ENCODE data around the gene VTI1A. TPM values are rescaled to one million over a fixed set of nuclear protein-coding genes. Genes with fewer than 3 reads are reported as not detected.

Gene VTI1A
- total RNA-seq, 1 experiment from 2014 or later = 44.4 TPM

DNA sequence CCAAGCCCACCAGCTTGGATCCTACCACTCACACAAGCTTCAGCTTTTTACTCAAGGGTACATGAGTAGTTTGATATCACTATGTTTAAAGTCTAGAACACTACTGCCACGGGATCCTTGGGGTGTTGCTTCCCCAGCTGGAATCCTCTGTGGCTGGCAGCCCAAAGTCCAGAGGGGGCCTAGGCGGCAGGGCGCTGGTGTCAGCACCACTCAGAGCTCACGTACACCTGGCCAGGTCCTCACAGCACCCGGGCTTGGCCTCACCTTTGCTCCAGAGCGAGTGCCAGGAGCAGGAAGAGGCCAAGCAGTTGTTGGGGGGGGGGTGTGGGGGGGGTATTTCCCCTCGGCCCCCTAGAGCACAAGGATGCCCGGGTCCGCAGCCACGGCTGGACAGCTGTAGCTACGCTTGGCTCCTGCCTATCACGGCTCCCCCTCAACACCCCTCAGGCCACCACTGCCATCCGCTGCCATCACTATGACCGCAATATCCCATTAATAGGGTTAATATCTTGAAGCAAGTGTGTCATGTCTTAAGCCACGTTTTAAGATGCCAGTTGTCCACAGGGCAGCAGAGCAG lies 17.3 kb upstream of the VTI1A start:
- no peaks in the 10 kb centered on the region for H3K9me3 Mint-ChIP-seq (ENCODE audit: unreplicated experiment)
- TF ChIP-seq CTCF (IDR thresholded peaks at IDR 0.05; ENCODE audit: unreplicated experiment) = no peak
- H3K27ac Mint-ChIP-seq (ENCODE audit: low read depth, unreplicated experiment) = no peak overlapping the region
- ChIA-PET POLR2A (interaction anchor here (0.9 kb wide), 1 partner anchor 93 kb away, joined by 3 read pairs; no protein-coding TSS in a partner anchor), CTCF (interaction anchor here (0.5 to 1.1 kb wide), 6 partner anchors 11 to 1355 kb away, joined by 3 to 4 read pairs (median 4); no protein-coding TSS in a partner anchor)
- H3K36me3 Mint-ChIP-seq (ENCODE audit: insufficient read depth, unreplicated experiment) = peaks cover 51% of the 10 kb centered on the region
- no peaks in the 10 kb centered on the region for H3K27me3 Mint-ChIP-seq (ENCODE audit: insufficient read depth, unreplicated experiment)
- H3K4me3 Mint-ChIP-seq (ENCODE audit: unreplicated experiment) = no peak overlapping the region
- DNase-seq (ENCODE audit: unreplicated experiment) = no peak
- H3K4me1 Mint-ChIP-seq (ENCODE audit: insufficient read depth, unreplicated experiment) = no peaks in the 10 kb centered on the region
- intact Hi-C loops (cut with micrococcal nuclease) = loop anchor here (10.0 kb wide), 1 partner anchor 255 kb away; no protein-coding TSS in a partner anchor
- no TSS peak for BruUV-seq (replicated peaks)

- DNase-seq (ENCODE audit: unreplicated experiment) = no peak
- CTCF ChIA-PET = interaction anchor here (0.6 to 5.6 kb wide), 7 partner anchors 11 to 1405 kb away, joined by 3 to 68 read pairs (median 17); partner anchors contain the start of gene GPAM
- H3K36me3 Mint-ChIP-seq (ENCODE audit: insufficient read depth, unreplicated experiment) = peaks cover 63% of the 10 kb centered on the region
- no peak overlapping the region for H3K27ac Mint-ChIP-seq (ENCODE audit: low read depth, unreplicated experiment)
- no peak overlapping the region for H3K4me3 Mint-ChIP-seq (ENCODE audit: unreplicated experiment)
- no peaks in the 10 kb centered on the region for H3K9me3 Mint-ChIP-seq (ENCODE audit: unreplicated experiment)
- TF ChIP-seq CTCF (IDR thresholded peaks at IDR 0.05; ENCODE audit: unreplicated experiment) = no peak
- H3K4me1 Mint-ChIP-seq (ENCODE audit: insufficient read depth, unreplicated experiment) = no peaks in the 10 kb centered on the region
- no TSS peak for BruUV-seq (replicated peaks)
- POLR2A ChIA-PET = interaction anchor here (0.6 to 0.8 kb wide), 2 partner anchors 31 to 1293 kb away, joined by 3 read pairs; no protein-coding TSS in a partner anchor
- no peaks in the 10 kb centered on the region for H3K27me3 Mint-ChIP-seq (ENCODE audit: insufficient read depth, unreplicated experiment)
- intact Hi-C loops (cut with micrococcal nuclease) = loop anchor here (10.0 kb wide), 1 partner anchor 258 kb away; no protein-coding TSS in a partner anchor
These were observed 13.9 kb upstream of the VTI1A start for GRCh38 chr10:112433136-112433535.

DNA sequence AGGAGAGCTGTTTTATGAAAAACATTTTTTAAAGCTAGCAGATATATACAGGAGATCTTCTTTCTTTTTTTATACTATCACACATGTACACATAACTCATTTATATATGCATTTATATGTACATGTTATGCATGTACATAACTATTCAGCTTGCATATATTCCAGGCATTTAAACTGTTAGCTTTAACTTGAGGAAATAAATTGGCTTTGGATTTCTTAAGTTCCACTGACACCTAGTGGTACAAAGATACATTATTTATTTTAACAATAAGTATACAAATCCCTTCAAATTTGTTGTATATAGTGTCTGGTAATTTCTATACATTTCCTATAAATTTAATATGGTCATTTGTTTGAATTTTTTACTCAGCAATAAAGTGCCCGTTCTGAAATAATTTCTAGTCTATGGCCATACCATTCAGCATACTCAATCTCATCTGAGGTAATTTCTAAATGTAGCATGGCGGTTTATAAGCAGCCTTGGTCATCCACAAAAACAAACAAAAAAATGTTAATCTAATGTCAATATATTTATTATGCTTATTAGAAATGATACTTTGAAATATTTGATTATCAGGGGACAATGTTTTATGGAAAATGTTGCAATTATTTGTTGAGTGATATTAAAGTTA lies 11.9 kb upstream of the VTI1A start:
- intact Hi-C loops (cut with micrococcal nuclease) = loop anchor here (1.0 to 10.0 kb wide), 3 partner anchors 120 to 295 kb away; no protein-coding TSS in a partner anchor
- Mint-ChIP-seq H3K27me3 (ENCODE audit: insufficient read depth, unreplicated experiment) (no peaks in the 10 kb centered on the region), H3K9me3 (ENCODE audit: unreplicated experiment) (no peaks in the 10 kb centered on the region), H3K36me3 (ENCODE audit: insufficient read depth, unreplicated experiment) (peaks cover 70% of the 10 kb centered on the region), H3K27ac (ENCODE audit: low read depth, unreplicated experiment) (no peak overlapping the region), H3K4me1 (ENCODE audit: insufficient read depth, unreplicated experiment) (no peaks in the 10 kb centered on the region), H3K4me3 (ENCODE audit: unreplicated experiment) (no peak overlapping the region)
- no TSS peak for BruUV-seq (replicated peaks)
- ChIA-PET CTCF (interaction anchor here (0.5 to 5.6 kb wide), 42 partner anchors 9 to 934 kb away, joined by 3 to 68 read pairs (median 5); partner anchors contain the start of genes ACSL5, GPAM, VTI1A and ZDHHC6), POLR2A (interaction anchor here (0.7 to 2.4 kb wide), 8 partner anchors 11 to 252 kb away, joined by 3 to 26 read pairs (median 4); partner anchors contain the start of genes GPAM, VTI1A and ZDHHC6)
- peak; percentile 47 for TF ChIP-seq CTCF (IDR thresholded peaks at IDR 0.05; ENCODE audit: unreplicated experiment)
- DNase-seq (ENCODE audit: unreplicated experiment) = peak; percentile 45

DNA sequence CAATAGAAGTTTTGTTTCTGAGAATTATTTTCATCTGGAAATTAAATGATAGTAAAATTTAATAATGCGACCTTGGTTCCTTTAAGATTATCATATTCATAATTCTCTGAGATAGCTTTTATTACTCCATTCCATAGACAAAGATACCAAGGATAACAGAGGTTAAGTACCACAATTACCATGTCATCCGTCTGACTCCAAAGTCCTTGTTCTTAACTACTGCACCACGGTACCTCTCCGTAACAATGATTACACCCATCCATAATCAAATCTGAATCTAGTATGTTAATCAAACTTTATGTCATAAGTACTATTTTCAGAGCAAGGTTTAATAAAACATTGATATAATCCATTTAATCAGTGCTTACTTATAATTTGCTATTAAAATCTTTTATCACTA lies 8.7 kb upstream of the VTI1A start:
- TF ChIP-seq CTCF (IDR thresholded peaks at IDR 0.05; ENCODE audit: unreplicated experiment) = no peak
- DNase-seq (ENCODE audit: unreplicated experiment) = no peak
- Mint-ChIP-seq H3K9me3 (ENCODE audit: unreplicated experiment) (no peaks in the 10 kb centered on the region), H3K27me3 (ENCODE audit: insufficient read depth, unreplicated experiment) (no peaks in the 10 kb centered on the region), H3K27ac (ENCODE audit: low read depth, unreplicated experiment) (no peak overlapping the region), H3K36me3 (ENCODE audit: insufficient read depth, unreplicated experiment) (peaks cover 69% of the 10 kb centered on the region), H3K4me3 (ENCODE audit: unreplicated experiment) (no peak overlapping the region), H3K4me1 (ENCODE audit: insufficient read depth, unreplicated experiment) (no peaks in the 10 kb centered on the region)
- CTCF ChIA-PET = interaction anchor here (0.5 to 0.6 kb wide), 2 partner anchors 78 to 1063 kb away, joined by 3 read pairs; no protein-coding TSS in a partner anchor
- POLR2A ChIA-PET = interaction anchor here (1.1 kb wide), 1 partner anchor 9 kb away, joined by 4 read pairs; the partner anchor contains the start of genes VTI1A and ZDHHC6
- BruUV-seq (replicated peaks) = no TSS peak
- intact Hi-C loops (cut with micrococcal nuclease) = loop anchor here (10.0 kb wide), 1 partner anchor 264 kb away; no protein-coding TSS in a partner anchor

Data from MCF 10A (cell line).